Peyer's patch (tissue), 4 donors: ENCODE data around the gene CXCL5. TPM values are rescaled to one million over a fixed set of nuclear protein-coding genes. Genes with fewer than 3 reads are reported as not detected.

ENCODE experiments used
- DNase-seq, 3 donors: peaks; one replicate each; pipeline ENCODE4 v3.0.0-alpha.2; 2017 to 2019
- H3K27ac ChIP-seq, 4 donors: fragments of 200-600 bp; sonication (generic); one replicate each; pipeline ENCODE4 v1.5.1; 2016 to 2019
- H3K27me3 ChIP-seq, 2 donors: fragments of 200-600 bp; sonication (generic); one replicate each; pipeline ENCODE4 v1.5.1; 2019
- H3K36me3 ChIP-seq, 3 donors: fragments of 200-600 bp; sonication (generic); one replicate each; pipeline ENCODE4 v1.5.1; 2016 to 2019
- H3K4me1 ChIP-seq, 4 donors: fragments of 200-600 bp; sonication (generic); one replicate each; pipeline ENCODE4 v1.5.1; 2016 to 2019
- H3K4me3 ChIP-seq, 4 donors: fragments of 200-600 bp; sonication (generic); 1 replicate in 3 of 4; 2 replicates in 1 of 4; pipeline ENCODE4 v1.5.1; 2016 to 2019; ENCODE audit warnings: mild to moderate bottlenecking in 1 of 4
- H3K9me3 ChIP-seq, 4 donors: fragments of 200-600 bp; sonication (generic); one replicate each; pipeline ENCODE4 v1.5.1; 2016 to 2019; ENCODE audit warnings: mild to moderate bottlenecking in 1 of 4
- POLR2A ChIP-seq, 2 donors: fragments of 450-650 bp; IDR thresholded peaks; one replicate each; pipeline ENCODE4 v1.5.1; 2017; ENCODE audit warnings: antibody characterized with exemption in 2 of 2, mild to moderate bottlenecking in 2 of 2, moderate library complexity in 2 of 2
- total RNA-seq, 4 donors: library from RNA; depleted of rRNA; stranded (reverse); fragments of >200 nt; gene quantifications; one replicate each; pipeline ENCODE4 v1.1.0, GENCODE V29; 2016
- TF ChIP-seq, protein P1 (sequence below), 6 experiments: fragments of 450-650 bp in 4 of 6; fragments of 200-600 bp in 2 of 6; sonication (generic) in 1 of 6; IDR thresholded peaks; one replicate each; pipeline ENCODE4 v1.5.1; 2017 to 2019; ENCODE audit warnings: antibody characterized with exemption in 6 of 6, mild to moderate bottlenecking in 3 of 6, moderate library complexity in 1 of 6

CXCL5 gene
- total RNA-seq, result not detected

- TF ChIP-seq, protein P1, sequence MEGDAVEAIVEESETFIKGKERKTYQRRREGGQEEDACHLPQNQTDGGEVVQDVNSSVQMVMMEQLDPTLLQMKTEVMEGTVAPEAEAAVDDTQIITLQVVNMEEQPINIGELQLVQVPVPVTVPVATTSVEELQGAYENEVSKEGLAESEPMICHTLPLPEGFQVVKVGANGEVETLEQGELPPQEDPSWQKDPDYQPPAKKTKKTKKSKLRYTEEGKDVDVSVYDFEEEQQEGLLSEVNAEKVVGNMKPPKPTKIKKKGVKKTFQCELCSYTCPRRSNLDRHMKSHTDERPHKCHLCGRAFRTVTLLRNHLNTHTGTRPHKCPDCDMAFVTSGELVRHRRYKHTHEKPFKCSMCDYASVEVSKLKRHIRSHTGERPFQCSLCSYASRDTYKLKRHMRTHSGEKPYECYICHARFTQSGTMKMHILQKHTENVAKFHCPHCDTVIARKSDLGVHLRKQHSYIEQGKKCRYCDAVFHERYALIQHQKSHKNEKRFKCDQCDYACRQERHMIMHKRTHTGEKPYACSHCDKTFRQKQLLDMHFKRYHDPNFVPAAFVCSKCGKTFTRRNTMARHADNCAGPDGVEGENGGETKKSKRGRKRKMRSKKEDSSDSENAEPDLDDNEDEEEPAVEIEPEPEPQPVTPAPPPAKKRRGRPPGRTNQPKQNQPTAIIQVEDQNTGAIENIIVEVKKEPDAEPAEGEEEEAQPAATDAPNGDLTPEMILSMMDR (IDR thresholded peaks at IDR 0.05), result no peak
- no peak for TF ChIP-seq POLR2A (IDR thresholded peaks at IDR 0.05)
- H3K9me3 ChIP-seq, result no peaks in the 10 kb centered on the region
- H3K4me3 ChIP-seq, result peak within 1 kb of the TSS in 2 of 4 donors; percentile 28 to 34
- DNase-seq, result peak in 1 of 3 donors; percentile 51
- H3K27ac ChIP-seq, result no peak within 1 kb of the TSS
- H3K36me3 ChIP-seq, result no peaks in the 10 kb centered on the region
- H3K4me1 ChIP-seq, result no peaks in the 10 kb centered on the region
- H3K27me3 ChIP-seq, result no peaks in the 10 kb centered on the region
These were observed at the start of gene CXCL5 for GRCh38 chr4:73998040-73999011. Gene CXCL5 (minus strand): TSS chr4:73998677. CDS start chr4:73998581, 96 bp downstream.

DNA sequence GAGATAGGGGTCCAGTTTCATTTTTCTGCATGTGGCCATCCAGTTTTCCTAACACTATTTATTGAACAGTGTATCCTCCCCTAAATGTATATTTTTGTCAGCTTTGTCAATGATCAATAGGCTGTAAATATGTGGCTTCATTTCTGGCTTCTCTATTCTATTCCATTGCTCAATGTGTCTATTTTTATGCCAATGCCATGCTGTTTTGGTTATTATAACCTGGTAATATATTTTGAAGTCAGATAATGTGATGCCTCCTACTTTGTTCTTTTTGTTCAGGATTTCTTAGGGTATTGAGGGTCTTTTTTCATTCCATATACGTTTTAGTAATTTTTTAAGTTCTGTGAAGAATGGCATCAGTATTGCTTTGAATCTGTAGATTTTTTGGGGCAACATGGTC is 48.7 kb upstream of the CXCL5 start:
- TF ChIP-seq POLR2A (IDR thresholded peaks at IDR 0.05), result no peak
- TF ChIP-seq, protein P1 (IDR thresholded peaks at IDR 0.05), result no peak
- H3K4me3 ChIP-seq, result no peak overlapping the region

GRCh38 chr4:74045772-74046171 is 47.3 kb upstream of the CXCL5 start:
- TF ChIP-seq, protein P1 (IDR thresholded peaks at IDR 0.05), result no peak
- TF ChIP-seq POLR2A (IDR thresholded peaks at IDR 0.05), result no peak
- Histone ChIP-seq H3K9me3 (no peaks in the 10 kb centered on the region), H3K4me1 (no peaks in the 10 kb centered on the region), H3K4me3 (no peak overlapping the region), H3K27me3 (no peaks in the 10 kb centered on the region), H3K27ac (no peak overlapping the region), H3K36me3 (no peaks in the 10 kb centered on the region)
- DNase-seq, result no peak

More for the DNA sequence above, 48.7 kb upstream of the CXCL5 start:
- no peaks in the 10 kb centered on the region for H3K27me3 ChIP-seq
- DNase-seq, result no peak
- no peaks in the 10 kb centered on the region for H3K4me1 ChIP-seq
- no peaks in the 10 kb centered on the region for H3K36me3 ChIP-seq
- H3K27ac ChIP-seq, result no peak overlapping the region
- no peaks in the 10 kb centered on the region for H3K9me3 ChIP-seq

DNA sequence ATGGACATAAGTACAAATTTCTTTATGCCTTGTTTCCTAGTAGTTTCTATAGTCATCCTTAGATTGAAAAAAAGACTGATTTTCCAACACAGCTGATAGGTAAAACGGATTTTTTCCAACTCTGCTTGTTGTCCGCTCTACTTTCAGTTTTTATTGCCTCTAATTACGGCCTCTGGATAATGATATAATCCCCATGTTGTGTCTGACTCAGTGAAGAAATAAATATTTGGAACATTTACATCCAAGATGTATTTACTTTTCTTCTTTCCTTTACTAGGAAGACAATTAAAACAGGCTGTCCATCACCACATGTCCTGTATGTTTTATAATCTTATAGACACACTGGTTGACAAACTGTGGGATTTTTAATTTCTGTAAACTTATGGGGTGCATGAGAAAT is 46.8 kb upstream of the CXCL5 start:
- no peak for DNase-seq
- no peak for TF ChIP-seq POLR2A (IDR thresholded peaks at IDR 0.05)
- TF ChIP-seq, protein P1 (IDR thresholded peaks at IDR 0.05), result no peak
- Histone ChIP-seq H3K9me3 (no peaks in the 10 kb centered on the region), H3K36me3 (no peaks in the 10 kb centered on the region), H3K27ac (no peak overlapping the region), H3K4me3 (no peak overlapping the region), H3K4me1 (no peaks in the 10 kb centered on the region), H3K27me3 (no peaks in the 10 kb centered on the region)

DNA sequence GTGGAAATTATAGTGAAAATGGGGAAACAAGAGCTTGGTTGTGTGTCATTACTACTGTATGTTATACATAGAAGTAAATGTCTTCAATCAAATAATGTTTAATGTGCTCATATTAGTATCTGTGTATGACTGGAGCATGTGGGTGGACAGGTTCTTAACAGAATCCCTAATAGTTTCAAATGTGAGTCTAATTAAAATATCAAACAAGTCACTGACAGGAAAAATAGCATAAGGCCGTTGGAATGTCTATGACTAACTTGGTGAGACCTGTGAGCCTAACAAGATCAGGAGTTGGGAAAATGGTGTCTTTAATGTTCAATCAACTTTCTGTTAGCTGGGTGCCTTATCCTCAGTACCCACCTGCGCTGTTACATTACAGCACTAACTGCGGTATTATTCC is 46.2 kb upstream of the CXCL5 start:
- no peak for TF ChIP-seq POLR2A (IDR thresholded peaks at IDR 0.05)
- TF ChIP-seq, protein P1 (IDR thresholded peaks at IDR 0.05), result no peak

More for the DNA sequence above, 46.2 kb upstream of the CXCL5 start:
- H3K27me3 ChIP-seq, result no peaks in the 10 kb centered on the region
- H3K36me3 ChIP-seq, result no peaks in the 10 kb centered on the region
- H3K4me1 ChIP-seq, result no peaks in the 10 kb centered on the region
- no peak for DNase-seq
- no peak overlapping the region for H3K4me3 ChIP-seq
- no peak overlapping the region for H3K27ac ChIP-seq
- H3K9me3 ChIP-seq, result no peaks in the 10 kb centered on the region
